GM21528 (cell line): ENCODE data around the gene TRDMT1.

Experiments used
- ATAC-seq: cut with Tn5 transposase; IDR thresholded peaks from one replicate; pipeline ENCODE4 v1.9.1; 2021; ENCODE audit warnings: mild to moderate bottlenecking, moderate library complexity; ENCODE audit not compliant: unreplicated experiment, low FRiP score

The TRDMT1 gene

DNA sequence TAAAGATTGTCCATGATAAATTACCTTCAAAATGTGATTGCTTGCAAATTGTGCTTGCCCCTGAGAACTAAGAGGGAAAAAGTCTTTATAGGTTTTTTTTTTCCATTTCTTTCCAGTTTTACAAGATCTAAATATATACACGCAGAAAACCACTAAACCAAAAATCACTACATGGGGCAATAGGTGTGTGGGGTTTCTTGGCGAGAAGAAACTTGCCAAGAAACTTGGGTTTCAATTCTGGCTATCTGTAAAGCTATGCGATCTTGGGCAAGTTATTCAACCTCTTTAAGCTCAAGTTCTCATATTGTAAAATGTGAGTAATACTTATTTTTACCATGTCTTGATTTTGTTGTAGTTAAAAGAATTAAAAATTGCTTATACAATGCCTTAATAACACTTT, 88.9 kb downstream of the TRDMT1 start:
- ATAC-seq = no peak

DNA sequence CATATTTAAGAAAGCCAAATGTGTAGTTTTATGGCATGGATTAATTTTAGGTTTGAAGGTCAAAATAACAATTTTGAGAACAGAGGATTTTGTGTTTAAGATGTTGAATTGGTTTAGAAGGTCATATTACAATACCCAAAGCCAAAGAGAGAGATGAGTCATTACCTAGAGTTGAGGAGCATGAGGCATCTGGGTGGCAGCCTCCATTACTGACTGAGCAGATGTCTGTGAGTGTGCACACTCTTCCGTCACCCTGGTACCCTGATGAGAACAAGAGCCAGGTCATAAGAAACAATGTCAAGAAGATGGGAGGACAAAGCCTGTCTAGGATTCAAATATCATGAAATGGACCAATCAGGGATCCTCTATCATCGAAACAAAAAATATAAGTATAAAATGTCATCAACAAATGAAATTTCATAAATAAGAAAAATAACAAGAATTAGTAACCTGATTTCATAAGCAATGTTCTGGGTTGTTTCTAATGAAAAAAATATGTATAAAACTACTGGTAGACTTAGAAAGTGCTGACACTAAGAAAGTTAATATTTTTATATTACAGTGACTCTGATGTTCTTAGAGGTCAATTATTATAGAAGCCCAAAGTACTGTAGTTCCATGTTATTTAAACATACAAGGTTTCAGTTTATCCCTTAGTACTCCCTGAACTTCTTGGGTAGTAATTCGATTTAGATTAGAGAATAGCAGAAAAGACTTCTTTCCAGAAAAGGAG, 91.8 kb downstream of the TRDMT1 start:
- ATAC-seq = no peak

DNA sequence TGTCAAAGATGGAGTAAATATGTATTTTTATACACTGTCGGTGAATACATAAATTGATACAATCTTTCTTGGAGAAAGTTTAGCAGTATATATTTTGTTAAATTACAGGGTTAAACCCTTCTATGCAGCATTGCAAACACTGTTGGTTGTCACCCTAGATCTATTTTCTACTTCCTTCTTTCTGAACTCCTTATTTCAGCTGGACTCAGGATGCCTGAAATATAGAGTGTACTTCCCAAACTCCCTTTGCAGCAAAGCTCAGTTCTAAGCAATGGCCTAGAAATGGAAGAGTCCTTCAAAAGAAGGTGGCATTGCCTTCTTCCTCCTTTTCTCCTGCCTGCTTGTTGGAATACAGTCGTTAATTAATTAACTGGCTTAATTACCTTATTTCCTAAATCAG, 92.4 kb downstream of the TRDMT1 start:
- no peak for ATAC-seq

DNA sequence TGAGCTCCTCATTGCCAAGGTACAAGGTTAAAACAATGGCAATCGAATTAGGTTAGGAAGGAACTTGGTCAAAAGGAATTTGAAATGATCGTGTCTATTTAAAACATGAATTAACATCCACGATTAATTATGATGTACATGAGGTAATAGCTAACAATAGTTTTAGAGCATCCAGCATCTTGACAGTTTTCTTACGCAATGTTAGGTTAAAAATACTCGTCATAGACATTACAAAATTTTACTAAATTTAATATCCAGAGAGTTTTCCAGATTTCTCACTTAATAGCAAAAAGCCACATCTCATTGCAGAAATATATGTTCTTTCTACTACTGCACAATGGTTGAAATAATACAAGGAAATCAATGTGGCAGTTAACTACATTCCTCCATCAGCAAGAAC, 94.5 kb downstream of the TRDMT1 start:
- ATAC-seq = no peak

DNA sequence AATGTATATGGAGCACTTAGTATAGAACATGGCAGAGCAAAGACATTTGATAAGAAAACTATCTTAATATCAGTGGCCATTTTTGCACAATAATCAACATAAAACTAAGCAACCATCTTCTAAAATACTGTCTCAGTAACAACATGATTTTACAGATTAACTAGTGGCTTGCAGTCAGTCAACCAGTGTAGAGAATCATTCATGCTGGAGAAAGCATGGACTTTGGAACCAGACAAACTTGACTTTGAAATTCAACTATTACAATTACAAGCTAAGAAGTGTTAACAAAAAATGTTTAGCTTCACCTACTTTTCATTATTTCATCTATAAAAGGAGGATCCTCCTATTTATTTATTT, 99.6 kb downstream of the TRDMT1 start:
- ATAC-seq = no peak

DNA sequence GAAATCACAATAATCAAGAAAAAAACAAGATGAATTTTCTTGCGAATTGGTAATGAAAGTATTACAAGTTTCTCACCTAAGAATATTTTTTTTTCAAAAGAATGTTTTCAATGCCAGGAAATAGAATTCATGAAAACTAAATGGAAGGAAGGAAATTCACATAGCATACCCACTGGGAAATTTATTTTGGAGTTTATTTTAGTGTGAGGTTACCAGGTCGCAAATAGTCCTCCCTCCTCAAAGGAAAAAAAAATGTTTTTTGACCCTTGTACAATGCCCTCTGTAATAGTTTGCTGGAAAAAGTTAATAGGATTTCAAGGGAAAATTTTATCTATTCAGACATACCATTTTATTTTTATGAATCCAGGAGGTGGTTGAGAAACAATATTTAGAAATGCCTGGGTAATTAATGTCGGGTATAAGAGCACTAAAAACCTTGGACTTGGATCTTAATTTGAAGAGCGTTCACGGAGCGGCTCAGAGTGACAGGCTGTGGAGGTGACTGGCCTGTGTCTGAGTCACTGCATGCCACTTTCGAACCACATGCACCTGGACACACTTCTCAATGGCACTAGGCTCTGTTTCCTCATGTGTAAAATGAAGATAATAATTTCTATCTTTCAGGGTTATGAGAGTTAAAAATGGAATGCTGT, 100.1 kb downstream of the TRDMT1 start:
- no peak for ATAC-seq

DNA sequence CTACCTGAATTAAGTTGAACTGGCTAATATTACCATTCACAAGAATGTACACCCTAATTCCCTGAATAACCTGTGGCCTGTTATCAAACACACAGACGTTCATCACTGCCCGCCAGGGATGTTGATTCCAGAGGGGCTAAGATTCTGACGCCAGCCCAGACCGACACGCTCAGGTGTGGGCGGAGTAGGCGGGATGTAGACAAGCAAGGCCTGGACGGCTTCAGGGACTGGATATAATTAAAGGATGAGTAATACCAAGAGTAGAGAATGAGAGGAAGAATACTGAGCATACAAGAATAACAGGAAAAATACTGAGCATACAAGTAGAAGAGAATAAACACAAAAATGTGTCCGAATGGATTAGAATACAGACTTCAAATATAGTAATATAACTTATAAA, 100.9 kb downstream of the TRDMT1 start:
- no peak for ATAC-seq

DNA sequence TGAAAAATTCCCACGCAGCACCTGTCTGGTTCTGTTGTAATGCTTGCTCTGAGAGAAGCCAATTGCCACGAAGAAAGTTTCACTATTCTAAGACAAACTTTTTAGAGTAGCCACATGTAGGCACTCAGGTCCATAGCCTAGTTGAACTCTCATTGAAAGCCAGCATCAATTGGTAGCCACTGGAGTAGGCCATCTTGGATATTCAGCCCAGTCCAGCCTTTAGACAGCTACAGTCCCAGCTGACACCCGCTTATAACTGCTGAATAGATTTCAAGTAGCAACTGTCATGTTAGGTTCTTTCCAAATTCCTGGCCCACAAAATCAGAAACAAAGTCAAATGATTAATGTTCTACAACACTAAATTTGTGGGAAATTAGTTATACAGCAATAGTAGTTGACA, 103.5 kb downstream of the TRDMT1 start:
- no peak for ATAC-seq
